T-helper 1 cell treated with Interleukin-12 subunit alpha and Interleukin-12 subunit beta and Interleukin-4 antibody, amounts not matched to agents 30 μg/mL and 1 μg/mL, for 36 hours (primary cell): ENCODE data around the gene PKD2.
"Not testable (repeated sequence)": the region's sequence is repeated elsewhere in the genome, so short reads cannot be mapped to it uniquely, and the experiment has no call there.

Experiments used
- H3K27ac Mint-ChIP-seq: one replicate; pipeline ENCODE4 v1.8.0; 2021; ENCODE audit warnings: mild to moderate bottlenecking, mixed read lengths
- H3K27me3 Mint-ChIP-seq: one replicate; pipeline ENCODE4 v1.8.0; 2021; ENCODE audit warnings: low read depth, mixed read lengths
- H3K36me3 Mint-ChIP-seq: one replicate; pipeline ENCODE4 v1.8.0; 2021; ENCODE audit warnings: low read depth, mixed read lengths
- H3K4me1 Mint-ChIP-seq: one replicate; pipeline ENCODE4 v1.8.0; 2021; ENCODE audit warnings: low read depth, mixed read lengths
- H3K4me3 Mint-ChIP-seq: one replicate; pipeline ENCODE4 v1.8.0; 2021; ENCODE audit warnings: mild to moderate bottlenecking, moderate library complexity, mixed read lengths
- H3K9me3 Mint-ChIP-seq: one replicate; pipeline ENCODE4 v1.8.0; 2021; ENCODE audit warnings: mixed read lengths

The PKD2 gene

DNA sequence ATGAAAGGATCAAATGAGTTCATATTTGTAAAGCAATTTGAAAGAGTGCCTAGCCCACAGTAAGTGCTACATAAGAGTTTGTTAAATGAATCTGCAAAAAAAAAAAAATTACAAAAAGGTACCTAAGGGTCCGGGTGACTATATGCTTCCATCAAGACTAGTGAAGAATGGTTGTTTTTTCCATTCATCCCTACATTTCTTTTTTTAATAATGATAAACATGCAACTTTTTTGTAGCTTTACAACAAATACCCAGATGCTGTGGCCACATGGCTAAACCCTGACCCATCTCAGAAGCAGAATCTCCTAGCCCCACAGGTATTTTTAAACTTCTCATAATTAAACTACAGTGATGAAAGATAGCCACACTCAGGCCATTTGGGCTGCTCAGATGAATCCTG lies 27.6 kb upstream of the PKD2 start:
- peaks cover 39% of the 10 kb centered on the region for H3K27me3 Mint-ChIP-seq
- no peak overlapping the region for H3K4me3 Mint-ChIP-seq
- H3K4me1 Mint-ChIP-seq: peaks cover 4% of the 10 kb centered on the region
- H3K9me3 Mint-ChIP-seq: no peaks in the 10 kb centered on the region
- H3K36me3 Mint-ChIP-seq: no peaks in the 10 kb centered on the region
- no peak overlapping the region for H3K27ac Mint-ChIP-seq

GRCh38 chr4:87981486-87981885 lies 25.9 kb upstream of the PKD2 start:
- Mint-ChIP-seq H3K4me3 (no peak overlapping the region), H3K9me3 (no peaks in the 10 kb centered on the region), H3K36me3 (no peaks in the 10 kb centered on the region), H3K4me1 (no peaks in the 10 kb centered on the region), H3K27me3 (peaks cover 33% of the 10 kb centered on the region), H3K27ac (no peak overlapping the region)

DNA sequence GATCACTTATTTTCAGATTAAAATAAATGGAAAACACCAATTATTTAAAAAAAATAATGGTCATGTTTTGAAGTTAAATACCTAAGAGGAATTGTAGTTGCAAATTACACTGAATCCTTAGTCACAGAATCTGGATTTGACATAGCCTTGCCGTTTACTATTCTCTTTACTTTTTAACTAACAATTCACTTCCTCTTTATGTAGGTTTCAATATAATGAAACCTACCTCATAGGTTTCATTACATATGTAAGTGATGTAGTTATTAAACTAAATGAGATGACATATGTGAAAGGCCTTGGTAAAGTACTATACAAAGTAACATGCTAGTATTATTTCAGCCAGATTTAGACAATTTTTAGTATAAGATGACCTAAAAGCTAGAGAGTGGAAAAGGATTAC lies 25.4 kb upstream of the PKD2 start:
- no peak overlapping the region for H3K4me3 Mint-ChIP-seq
- H3K27ac Mint-ChIP-seq: no peak overlapping the region
- H3K9me3 Mint-ChIP-seq: no peaks in the 10 kb centered on the region
- no peaks in the 10 kb centered on the region for H3K36me3 Mint-ChIP-seq
- H3K4me1 Mint-ChIP-seq: no peaks in the 10 kb centered on the region
- peaks cover 37% of the 10 kb centered on the region for H3K27me3 Mint-ChIP-seq

- Mint-ChIP-seq H3K4me3 (no peak overlapping the region), H3K36me3 (no peaks in the 10 kb centered on the region), H3K27ac (no peak overlapping the region), H3K9me3 (no peaks in the 10 kb centered on the region), H3K4me1 (no peaks in the 10 kb centered on the region), H3K27me3 (peaks cover 36% of the 10 kb centered on the region)
Measured at GRCh38 chr4:87982446-87983010, 24.9 kb upstream of the PKD2 start.

- Mint-ChIP-seq H3K36me3 (no peaks in the 10 kb centered on the region), H3K27ac (no peak overlapping the region), H3K4me1 (no peaks in the 10 kb centered on the region), H3K9me3 (no peaks in the 10 kb centered on the region), H3K4me3 (no peak overlapping the region), H3K27me3 (peaks cover 38% of the 10 kb centered on the region)
Measured at GRCh38 chr4:87983996-87984395, 23.4 kb upstream of the PKD2 start.

- Mint-ChIP-seq H3K4me3 (no peak overlapping the region), H3K27ac (no peak overlapping the region), H3K9me3 (no peaks in the 10 kb centered on the region), H3K36me3 (no peaks in the 10 kb centered on the region), H3K4me1 (no peaks in the 10 kb centered on the region), H3K27me3 (peaks cover 36% of the 10 kb centered on the region)
Measured at GRCh38 chr4:87985097-87985886, 22.1 kb upstream of the PKD2 start.

DNA sequence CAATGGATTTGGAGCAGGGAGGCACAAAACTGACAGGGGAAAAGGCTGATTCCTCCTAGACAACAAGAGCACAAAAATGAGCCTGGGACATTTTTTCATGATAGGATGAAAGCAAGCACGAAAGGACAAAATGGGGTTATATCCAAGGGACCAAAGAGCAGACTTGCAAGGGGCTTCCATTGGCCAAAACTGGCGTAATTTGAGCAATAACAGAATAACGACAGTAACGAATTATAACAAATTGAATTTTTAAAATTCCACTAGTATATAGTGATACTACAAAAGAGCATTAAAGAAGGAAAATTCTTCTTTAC lies 21.6 kb upstream of the PKD2 start:
- no peaks in the 10 kb centered on the region for H3K36me3 Mint-ChIP-seq
- no peaks in the 10 kb centered on the region for H3K9me3 Mint-ChIP-seq
- no peak overlapping the region for H3K27ac Mint-ChIP-seq
- no peaks in the 10 kb centered on the region for H3K4me1 Mint-ChIP-seq
- H3K27me3 Mint-ChIP-seq: peaks cover 36% of the 10 kb centered on the region
- no peak overlapping the region for H3K4me3 Mint-ChIP-seq

DNA sequence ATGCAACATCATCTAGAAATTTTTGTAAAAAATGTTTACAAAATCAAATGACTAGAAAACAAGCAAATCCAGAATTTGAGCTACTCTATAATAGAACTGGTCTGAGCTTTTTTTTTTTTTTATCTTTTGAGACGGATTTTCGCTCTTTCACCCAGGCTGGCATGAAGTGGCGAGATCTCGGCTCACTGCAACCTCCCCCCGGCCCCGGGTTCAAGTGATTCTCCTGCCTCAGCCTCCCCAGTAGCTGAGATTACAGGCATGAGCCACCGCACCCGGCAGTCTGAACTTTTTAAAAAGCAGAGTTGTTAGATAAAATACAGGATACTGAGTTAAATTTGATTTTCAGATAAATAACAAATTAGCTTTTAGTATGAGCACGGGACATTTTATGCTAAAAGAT lies 20.9 kb upstream of the PKD2 start:
- peaks cover 36% of the 10 kb centered on the region for H3K27me3 Mint-ChIP-seq
- H3K4me1 Mint-ChIP-seq: peaks cover 2% of the 10 kb centered on the region
- no peaks in the 10 kb centered on the region for H3K36me3 Mint-ChIP-seq
- no peak overlapping the region for H3K27ac Mint-ChIP-seq
- H3K4me3 Mint-ChIP-seq: no peak overlapping the region
- no peaks in the 10 kb centered on the region for H3K9me3 Mint-ChIP-seq

GRCh38 chr4:87989765-87990164 lies 17.7 kb upstream of the PKD2 start:
- H3K27ac Mint-ChIP-seq: no peak overlapping the region
- peaks cover 7% of the 10 kb centered on the region for H3K4me1 Mint-ChIP-seq
- no peaks in the 10 kb centered on the region for H3K36me3 Mint-ChIP-seq
- no peaks in the 10 kb centered on the region for H3K9me3 Mint-ChIP-seq
- H3K4me3 Mint-ChIP-seq: no peak overlapping the region
- peaks cover 22% of the 10 kb centered on the region for H3K27me3 Mint-ChIP-seq

DNA sequence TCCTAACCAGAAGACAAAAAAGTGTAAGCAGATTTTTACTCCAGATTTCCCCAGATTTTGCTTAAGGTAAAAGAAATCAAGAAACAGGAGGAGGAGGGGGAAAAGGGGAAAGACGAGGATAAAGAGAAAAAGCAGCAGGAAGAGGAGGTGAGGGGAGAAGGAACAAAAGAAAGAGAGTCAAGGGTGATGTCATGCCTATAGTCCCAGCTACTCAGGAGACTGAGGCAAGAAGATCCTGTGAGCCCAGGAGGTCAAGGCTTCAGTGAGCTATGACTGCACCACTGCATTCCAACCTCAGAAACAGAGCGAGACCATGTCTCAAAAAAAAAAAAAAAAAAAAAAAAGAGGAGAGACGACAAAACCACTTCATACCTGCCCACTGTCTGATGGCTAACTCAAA lies 12.0 kb upstream of the PKD2 start:
- Mint-ChIP-seq H3K9me3 (no peaks in the 10 kb centered on the region), H3K36me3 (no peaks in the 10 kb centered on the region), H3K4me1 (peaks cover 7% of the 10 kb centered on the region), H3K27me3 (peaks cover 29% of the 10 kb centered on the region), H3K27ac (no peak overlapping the region), H3K4me3 (no peak overlapping the region)

GRCh38 chr4:87999191-87999691 lies 8.2 kb upstream of the PKD2 start:
- not testable (repeated sequence) for H3K36me3 Mint-ChIP-seq, H3K4me1 Mint-ChIP-seq, H3K27ac Mint-ChIP-seq, H3K9me3 Mint-ChIP-seq, H3K4me3 Mint-ChIP-seq
- H3K27me3 Mint-ChIP-seq: peaks cover 42% of the 10 kb centered on the region

DNA sequence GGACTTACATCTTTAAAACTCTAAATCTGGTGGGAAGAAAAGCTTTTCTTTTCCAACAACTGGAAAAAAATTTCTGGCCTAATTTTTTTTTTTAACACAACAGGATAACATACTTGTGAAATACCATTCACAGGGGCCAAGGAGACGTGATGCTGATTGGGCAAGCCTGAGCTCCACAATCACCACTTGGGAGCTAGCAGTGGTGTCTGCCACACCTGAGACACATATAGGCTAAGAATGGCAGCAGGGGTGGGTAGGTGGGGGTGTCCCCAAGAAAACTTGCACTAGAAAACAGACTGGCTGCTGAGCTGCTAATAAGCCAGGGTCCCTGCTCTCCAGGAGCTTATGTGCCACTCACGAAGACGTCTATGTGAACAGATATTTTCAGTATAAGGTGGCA lies 5.6 kb upstream of the PKD2 start:
- Mint-ChIP-seq H3K9me3 (no peaks in the 10 kb centered on the region), H3K4me3 (no peak overlapping the region), H3K27ac (no peak overlapping the region), H3K27me3 (peaks cover 49% of the 10 kb centered on the region), H3K36me3 (no peaks in the 10 kb centered on the region), H3K4me1 (peaks cover 5% of the 10 kb centered on the region)

GRCh38 chr4:88002786-88003185 lies 4.6 kb upstream of the PKD2 start:
- peaks cover 7% of the 10 kb centered on the region for H3K4me1 Mint-ChIP-seq
- H3K27me3 Mint-ChIP-seq: peaks cover 47% of the 10 kb centered on the region
- no peak overlapping the region for H3K27ac Mint-ChIP-seq
- H3K4me3 Mint-ChIP-seq: no peak overlapping the region
- no peaks in the 10 kb centered on the region for H3K36me3 Mint-ChIP-seq
- no peaks in the 10 kb centered on the region for H3K9me3 Mint-ChIP-seq

- Mint-ChIP-seq H3K9me3 (no peaks in the 10 kb centered on the region), H3K27ac (no peak overlapping the region), H3K4me3 (no peak overlapping the region), H3K4me1 (peaks cover 7% of the 10 kb centered on the region), H3K27me3 (peaks cover 43% of the 10 kb centered on the region), H3K36me3 (peaks cover under 1% of the 10 kb centered on the region)
Measured at GRCh38 chr4:88003261-88003660, 4.2 kb upstream of the PKD2 start.

DNA sequence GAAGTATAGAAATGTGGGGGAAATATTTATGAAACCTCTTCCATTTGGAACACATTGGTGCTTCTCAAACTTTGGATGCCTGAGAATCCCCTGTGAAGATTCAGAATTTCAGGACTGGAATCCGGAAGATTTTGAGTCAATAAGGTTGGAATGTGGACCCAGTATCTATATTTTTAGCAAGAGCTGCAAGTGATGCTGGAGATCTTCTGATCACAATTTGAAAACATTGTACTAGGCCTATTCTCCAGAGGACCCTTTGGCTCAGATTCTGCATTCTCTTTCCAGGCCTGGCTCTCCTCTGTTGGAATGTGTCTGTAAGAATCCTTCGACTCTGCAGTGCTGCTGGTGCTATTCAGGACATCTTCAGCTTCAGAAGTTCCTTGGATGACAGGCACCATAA lies 2.4 kb upstream of the PKD2 start:
- Mint-ChIP-seq H3K4me3 (no peak overlapping the region), H3K27ac (no peak overlapping the region), H3K36me3 (peaks cover 3% of the 10 kb centered on the region), H3K9me3 (no peaks in the 10 kb centered on the region), H3K4me1 (peaks cover 16% of the 10 kb centered on the region), H3K27me3 (peaks cover 35% of the 10 kb centered on the region)
